ENCODE data around the gene RALGDS. TPM values are rescaled to one million over a fixed set of nuclear protein-coding genes. Genes with fewer than 3 reads are reported as not detected.
A peak's percentile ranks its signal among the peaks of the same experiment; 100 is the strongest.

Gene RALGDS
- total RNA-seq, 2 donors from 2014 or later, result 28.0 to 30.7 TPM

DNA sequence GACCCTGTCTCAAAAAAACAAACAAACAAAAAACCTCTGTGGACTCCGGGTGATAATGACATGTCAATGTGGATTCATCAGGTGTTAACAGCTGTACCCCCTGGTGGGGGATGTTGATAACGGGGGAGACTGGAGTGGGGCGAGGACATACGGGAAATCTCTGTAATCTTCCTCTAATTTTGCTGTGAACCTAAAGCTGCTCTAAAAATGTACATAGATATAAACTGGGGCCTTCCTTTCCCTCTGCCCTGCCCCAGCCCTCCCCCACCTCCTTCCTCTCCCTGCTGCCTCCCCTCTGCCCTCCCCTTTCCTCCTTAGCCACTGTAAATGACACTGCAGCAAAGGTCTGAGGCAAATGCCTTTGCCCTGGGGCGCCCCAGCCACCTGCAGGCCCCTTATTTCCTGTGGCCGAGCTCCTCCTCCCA is 60.6 kb downstream of the RALGDS start:
- H3K9ac ChIP-seq (ENCODE audit: extremely low read depth, low read length, poor library complexity, severe bottlenecking), result no peak overlapping the region
- no peaks in the 10 kb centered on the region for H3K9me3 ChIP-seq (ENCODE audit: control insufficient read depth, low read length)
- peaks cover 19% of the 10 kb centered on the region for H3K36me3 ChIP-seq (ENCODE audit: control insufficient read depth, insufficient read depth, low read length)
- Mint-ChIP-seq H3K4me3 (peak overlapping the region; percentile 22), H3K27ac (no peak overlapping the region), H3K27me3 (ENCODE audit: insufficient read depth) (peaks cover 14% of the 10 kb centered on the region), H3K36me3 (ENCODE audit: low read depth) (peaks cover 30% of the 10 kb centered on the region), H3K9me3 (no peaks in the 10 kb centered on the region), H3K4me1 (peaks cover 21% of the 10 kb centered on the region)
- peak; percentile 88 for DNase-seq
- TF ChIP-seq, protein P1, sequence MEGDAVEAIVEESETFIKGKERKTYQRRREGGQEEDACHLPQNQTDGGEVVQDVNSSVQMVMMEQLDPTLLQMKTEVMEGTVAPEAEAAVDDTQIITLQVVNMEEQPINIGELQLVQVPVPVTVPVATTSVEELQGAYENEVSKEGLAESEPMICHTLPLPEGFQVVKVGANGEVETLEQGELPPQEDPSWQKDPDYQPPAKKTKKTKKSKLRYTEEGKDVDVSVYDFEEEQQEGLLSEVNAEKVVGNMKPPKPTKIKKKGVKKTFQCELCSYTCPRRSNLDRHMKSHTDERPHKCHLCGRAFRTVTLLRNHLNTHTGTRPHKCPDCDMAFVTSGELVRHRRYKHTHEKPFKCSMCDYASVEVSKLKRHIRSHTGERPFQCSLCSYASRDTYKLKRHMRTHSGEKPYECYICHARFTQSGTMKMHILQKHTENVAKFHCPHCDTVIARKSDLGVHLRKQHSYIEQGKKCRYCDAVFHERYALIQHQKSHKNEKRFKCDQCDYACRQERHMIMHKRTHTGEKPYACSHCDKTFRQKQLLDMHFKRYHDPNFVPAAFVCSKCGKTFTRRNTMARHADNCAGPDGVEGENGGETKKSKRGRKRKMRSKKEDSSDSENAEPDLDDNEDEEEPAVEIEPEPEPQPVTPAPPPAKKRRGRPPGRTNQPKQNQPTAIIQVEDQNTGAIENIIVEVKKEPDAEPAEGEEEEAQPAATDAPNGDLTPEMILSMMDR (conservative IDR thresholded peaks at IDR 0.05), result peak; percentile 32
- no peak overlapping the region for H3K27ac ChIP-seq (ENCODE audit: low read depth, low read length)
- peaks cover 7% of the 10 kb centered on the region for H3K4me1 ChIP-seq (ENCODE audit: control insufficient read depth, insufficient read depth, low read length)
- WGBS, 2 experiments (ENCODE audit: insufficient coverage in 1 of 2, insufficient read length in 1 of 2), result 4% methylated on average over 4 of the region's 6 CpGs; no CpG with 5 or more reads in 1 of the 2 experiments
- H3K27me3 ChIP-seq (ENCODE audit: control insufficient read depth, insufficient read depth, low read length, poor library complexity, severe bottlenecking), result no peaks in the 10 kb centered on the region
- no peak overlapping the region for H3K4me3 ChIP-seq (ENCODE audit: low read length)

DNA sequence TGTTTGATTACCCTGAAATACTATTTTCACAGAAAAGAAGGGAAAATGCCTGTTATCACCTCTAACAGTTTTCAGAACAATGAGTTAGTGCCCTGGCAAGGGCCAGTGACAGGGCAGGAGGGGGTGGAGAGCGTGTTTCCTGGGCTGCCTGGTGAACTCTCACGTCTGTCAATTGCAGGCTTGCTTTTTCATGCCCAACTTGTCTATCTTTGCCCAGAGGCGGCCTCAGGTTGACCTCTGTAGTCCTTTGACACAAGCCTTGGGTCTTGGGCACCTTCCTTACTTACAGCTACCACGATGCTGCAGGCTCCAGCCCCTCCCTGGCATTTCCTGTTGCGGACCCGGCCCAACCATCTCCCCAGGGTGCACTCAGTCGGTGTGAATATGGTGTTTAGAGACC is 61.4 kb downstream of the RALGDS start:
- H3K36me3 Mint-ChIP-seq (ENCODE audit: low read depth), result peaks cover 35% of the 10 kb centered on the region
- Histone ChIP-seq H3K9ac (ENCODE audit: extremely low read depth, low read length, poor library complexity, severe bottlenecking) (no peak overlapping the region), H3K4me1 (ENCODE audit: control insufficient read depth, insufficient read depth, low read length) (peaks cover 7% of the 10 kb centered on the region), H3K27me3 (ENCODE audit: control insufficient read depth, insufficient read depth, low read length, poor library complexity, severe bottlenecking) (no peaks in the 10 kb centered on the region), H3K36me3 (ENCODE audit: control insufficient read depth, insufficient read depth, low read length) (peaks cover 27% of the 10 kb centered on the region), H3K27ac (ENCODE audit: low read depth, low read length) (no peak overlapping the region), H3K4me3 (ENCODE audit: low read length) (no peak overlapping the region), H3K9me3 (ENCODE audit: control insufficient read depth, low read length) (no peaks in the 10 kb centered on the region)
- H3K27ac Mint-ChIP-seq, result no peak overlapping the region
- peak; percentile 65 for DNase-seq
- H3K27me3 Mint-ChIP-seq (ENCODE audit: insufficient read depth), result peaks cover 14% of the 10 kb centered on the region
- H3K4me1 Mint-ChIP-seq, result peaks cover 21% of the 10 kb centered on the region
- no peaks in the 10 kb centered on the region for H3K9me3 Mint-ChIP-seq
- TF ChIP-seq, protein P1 (conservative IDR thresholded peaks at IDR 0.05), result no peak
- peak overlapping the region; percentile 22 for H3K4me3 Mint-ChIP-seq
- 33 to 37% methylated on average over 3 to 7 of the region's 7 CpGs for WGBS, 2 experiments (ENCODE audit: insufficient coverage in 1 of 2, insufficient read length in 1 of 2)

DNA sequence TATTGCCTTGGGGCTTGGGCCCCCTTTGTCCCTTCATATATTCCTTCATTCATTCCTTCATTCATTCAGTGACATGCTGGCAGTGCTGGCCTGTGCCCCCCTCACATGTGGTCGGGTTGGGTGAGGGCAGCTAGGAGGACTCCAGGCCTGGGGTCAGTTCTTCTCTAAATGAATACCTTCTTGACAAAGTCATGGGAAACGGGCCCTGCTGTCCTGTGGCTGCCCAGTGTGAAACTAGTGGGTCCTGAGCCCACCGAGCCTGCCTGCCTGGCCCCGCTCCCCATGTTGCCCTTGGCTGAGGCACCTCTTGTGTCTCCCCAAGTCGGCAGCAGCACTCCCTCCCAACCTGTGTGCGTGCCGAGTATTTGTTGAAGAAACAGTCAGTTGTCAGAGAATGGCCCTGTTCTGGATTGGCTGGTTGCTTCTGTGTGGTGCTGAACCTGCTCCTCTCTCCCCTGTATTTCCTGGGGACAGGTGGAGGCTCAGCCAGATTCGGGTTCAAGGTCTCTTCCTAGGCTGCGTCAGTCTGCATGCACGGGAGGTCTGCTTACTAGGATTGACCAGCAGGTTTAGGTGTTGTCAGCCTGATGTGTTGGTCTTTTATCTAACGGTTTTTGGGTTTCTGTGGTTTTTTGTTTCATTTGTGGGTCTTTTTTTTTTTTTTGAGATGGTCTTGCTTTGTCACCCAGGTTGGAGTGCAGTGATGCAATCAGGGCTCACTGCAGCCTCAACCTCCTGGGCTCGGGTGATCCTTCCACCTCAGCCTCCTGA is 62.3 kb downstream of the RALGDS start:
- Histone ChIP-seq H3K9me3 (ENCODE audit: control insufficient read depth, low read length) (no peaks in the 10 kb centered on the region), H3K27ac (ENCODE audit: low read depth, low read length) (no peak overlapping the region), H3K9ac (ENCODE audit: extremely low read depth, low read length, poor library complexity, severe bottlenecking) (no peak overlapping the region), H3K36me3 (ENCODE audit: control insufficient read depth, insufficient read depth, low read length) (peaks cover 35% of the 10 kb centered on the region), H3K4me1 (ENCODE audit: control insufficient read depth, insufficient read depth, low read length) (peaks cover 7% of the 10 kb centered on the region), H3K4me3 (ENCODE audit: low read length) (no peak overlapping the region), H3K27me3 (ENCODE audit: control insufficient read depth, insufficient read depth, low read length, poor library complexity, severe bottlenecking) (no peaks in the 10 kb centered on the region)
- peaks cover 14% of the 10 kb centered on the region for H3K27me3 Mint-ChIP-seq (ENCODE audit: insufficient read depth)
- WGBS, 2 experiments (ENCODE audit: insufficient coverage in 1 of 2, insufficient read length in 1 of 2), result 89 to 94% methylated on average over 10 to 12 of the region's 12 CpGs
- no peak for DNase-seq
- H3K9me3 Mint-ChIP-seq, result no peaks in the 10 kb centered on the region
- H3K4me1 Mint-ChIP-seq, result peaks cover 21% of the 10 kb centered on the region
- H3K36me3 Mint-ChIP-seq (ENCODE audit: low read depth), result peaks cover 41% of the 10 kb centered on the region
- no peak overlapping the region for H3K4me3 Mint-ChIP-seq
- H3K27ac Mint-ChIP-seq, result no peak overlapping the region
- TF ChIP-seq, protein P1 (conservative IDR thresholded peaks at IDR 0.05), result no peak
